EL (cell line): ENCODE results near the gene MPP4.
A peak's percentile ranks its signal among the peaks of the same experiment; 100 is the strongest.

Experiments
- DNase-seq: peaks from one replicate; pipeline ENCODE4 v3.0.0-alpha.2; 2016

The MPP4 gene

GRCh38 chr2:201669865-201670264, 28.6 kb downstream of the MPP4 start:
- no peak for DNase-seq

- DNase-seq: no peak
These were observed 30.0 kb downstream of the MPP4 start for GRCh38 chr2:201668402-201668910.

- DNase-seq: no peak
These were observed 34.1 kb downstream of the MPP4 start for GRCh38 chr2:201664334-201664733.

- no peak for DNase-seq
These were observed 37.1 kb downstream of the MPP4 start for GRCh38 chr2:201661366-201661765.

- DNase-seq: no peak
These were observed 38.0 kb downstream of the MPP4 start for GRCh38 chr2:201660293-201660895.

GRCh38 chr2:201656740-201657139, 41.7 kb downstream of the MPP4 start:
- DNase-seq: no peak

GRCh38 chr2:201656102-201656501, 42.3 kb downstream of the MPP4 start:
- no peak for DNase-seq

GRCh38 chr2:201654616-201655384, 43.6 kb downstream of the MPP4 start:
- peak; percentile 95 for DNase-seq

GRCh38 chr2:201653221-201653620, 45.2 kb downstream of the MPP4 start:
- DNase-seq: no peak

GRCh38 chr2:201649442-201649841, 49.0 kb downstream of the MPP4 start:
- DNase-seq: no peak

- DNase-seq: no peak
These were observed 51.0 kb downstream of the MPP4 start for GRCh38 chr2:201647431-201647830.

GRCh38 chr2:201644001-201644400, 54.4 kb downstream of the MPP4 start:
- DNase-seq: no peak

GRCh38 chr2:201643216-201643890, 55.1 kb downstream of the MPP4 start, which contains the start of gene TMEM237:
TSS of gene TMEM237 (minus strand) at chr2:201643503. CDS start at chr2:201643400, 103 bp downstream.
- DNase-seq: peak; percentile 54

- DNase-seq: peak; percentile 81
These were observed 55.7 kb downstream of the MPP4 start for GRCh38 chr2:201642579-201643215.

- no peak for DNase-seq
These were observed 56.3 kb downstream of the MPP4 start for GRCh38 chr2:201642086-201642578.

GRCh38 chr2:201639205-201639604, 59.2 kb downstream of the MPP4 start:
- peak; percentile 15 for DNase-seq

- DNase-seq: peak; percentile 46
These were observed 60.1 kb downstream of the MPP4 start for GRCh38 chr2:201638326-201638725.

GRCh38 chr2:201633661-201634249, 64.7 kb downstream of the MPP4 start:
- peak; percentile 49 for DNase-seq

- DNase-seq: no peak
These were observed 67.4 kb downstream of the MPP4 start for GRCh38 chr2:201631041-201631440.

- DNase-seq: no peak
These were observed 67.9 kb downstream of the MPP4 start for GRCh38 chr2:201630577-201630976.

GRCh38 chr2:201628545-201628944, 69.9 kb downstream of the MPP4 start:
- DNase-seq: peak; percentile 58

GRCh38 chr2:201622306-201622970, 76.0 kb downstream of the MPP4 start:
- no peak for DNase-seq
